Right lobe of liver (tissue), 4 donors: ENCODE measurements around the gene AFDN.

ENCODE experiments used
- CTCF ChIP-seq, 4 donors: fragments of 200-600 bp in 3 of 4; fragments of 450-650 bp in 1 of 4; IDR thresholded peaks; one replicate each; pipeline versions ENCODE4 v1.5.1 to v1.8.0; 2016 to 2022; ENCODE audit warnings: antibody characterized with exemption in 4 of 4, mild to moderate bottlenecking in 2 of 4
- POLR2A ChIP-seq: fragments of 450-650 bp; IDR thresholded peaks from one replicate; pipeline ENCODE4 v1.6.1; 2017; ENCODE audit warnings: antibody characterized with exemption, mild to moderate bottlenecking
- donor health status: DM: no; HTN: no; CAD: no.
- donor health status: DM: no; HTN: no; CAD: no.
- donor health status: DM: no; HTN: yes; CAD: no.

- no peak for TF ChIP-seq CTCF (IDR thresholded peaks at IDR 0.05)
- no peak for TF ChIP-seq POLR2A
Measured at GRCh38 chr6:167957626-167958025, 130.9 kb downstream of the AFDN start.
